ENCODE results near the gene FOXRED1. TPM values are rescaled to one million over a fixed set of nuclear protein-coding genes. Genes with fewer than 3 reads are reported as not detected.
A peak's percentile ranks its signal among the peaks of the same experiment; 100 is the strongest.

The FOXRED1 gene
- total and polyA plus RNA-seq, 2 of the 13 experiments (the other 11 are each of a cell fraction or from before 2014, with no cell fraction given): 29.6 to 42.9 TPM

GRCh38 chr11:126303623-126304456, 34.9 kb downstream of the FOXRED1 start, which contains the start of gene DCPS (continued):
- 0 out of 2 replicates have a peak, but pooled peaks have one; percentile 84 for TF ChIP-seq ZBTB39 (CRISPR knock-in tag; IDR thresholded peaks at IDR 0.05)
- no peak for TF ChIP-seq FOXJ3 (CRISPR knock-in tag; IDR thresholded peaks at IDR 0.05; ENCODE audit: borderline replicate concordance)
- no peak; the same call in 1 of the 2 replicates for TF ChIP-seq TEF (CRISPR knock-in tag; IDR thresholded peaks at IDR 0.05)
- TF ChIP-seq GATAD2A (CRISPR knock-in tag; IDR thresholded peaks at IDR 0.05): peak; percentile 62
- TF ChIP-seq ZNF883 (CRISPR knock-in tag; IDR thresholded peaks at IDR 0.05; ENCODE audit: not compliant biosample characterization): peak; percentile 94
- TF ChIP-seq FOXO4 (CRISPR knock-in tag; conservative IDR thresholded peaks at IDR 0.05): no peak
- TF ChIP-seq ATF7-NPFF (CRISPR knock-in tag; IDR thresholded peaks at IDR 0.05; ENCODE audit: low read depth): peak; percentile 81
- no peak for TF ChIP-seq RAD51 (IDR thresholded peaks at IDR 0.05; ENCODE audit: borderline replicate concordance)
- TF ChIP-seq DBP (CRISPR knock-in tag; IDR thresholded peaks at IDR 0.05; ENCODE audit: not compliant biosample characterization): peak; percentile 83
- TF ChIP-seq NR1H2 (CRISPR knock-in tag; IDR thresholded peaks at IDR 0.05; ENCODE audit: borderline replicate concordance, low read depth): peak; percentile 83; the same call in 1 of the 2 replicates
- TF ChIP-seq MIER2 (CRISPR knock-in tag; IDR thresholded peaks at IDR 0.05): peak; percentile 75
- TF ChIP-seq KDM4B (CRISPR knock-in tag; IDR thresholded peaks at IDR 0.05): no peak
- TF ChIP-seq NRL (CRISPR knock-in tag; IDR thresholded peaks at IDR 0.05; ENCODE audit: borderline replicate concordance): peak; percentile 98
- TF ChIP-seq ZNF263 (CRISPR knock-in tag; IDR thresholded peaks at IDR 0.05): peak; percentile 47
- TF ChIP-seq HNF1B (CRISPR knock-in tag; IDR thresholded peaks at IDR 0.05): peak; percentile 91
- no peak for TF ChIP-seq PTBP1 (IDR thresholded peaks at IDR 0.05; ENCODE audit: low read depth, low read length, poor library complexity, severe bottlenecking)
- no peak for TF ChIP-seq CBX2 (IDR thresholded peaks at IDR 0.05; ENCODE audit: low read depth, low read length)
- no peak for TF ChIP-seq CBX2 (CRISPR knock-in tag; IDR thresholded peaks at IDR 0.05; ENCODE audit: low read depth)
- peak; percentile 82 for TF ChIP-seq ZNF343 (CRISPR knock-in tag; IDR thresholded peaks at IDR 0.05)
- peak; percentile 68 for TF ChIP-seq THAP11 (CRISPR knock-in tag; IDR thresholded peaks at IDR 0.05)
- TF ChIP-seq JUND (CRISPR knock-in tag; IDR thresholded peaks at IDR 0.05): peak; percentile 72
- TF ChIP-seq TEAD3 (CRISPR knock-in tag; optimal IDR thresholded peaks at IDR 0.05; ENCODE audit: borderline replicate concordance): peak; percentile 75
- no peak; the same call in 1 of the 2 replicates for TF ChIP-seq STAG1 (CRISPR knock-in tag; IDR thresholded peaks at IDR 0.05)
- TF ChIP-seq ZNF749 (CRISPR knock-in tag; IDR thresholded peaks at IDR 0.05; ENCODE audit: borderline replicate concordance): peak; percentile 90

Measured in HepG2 (cell line).